Measurements from ENCODE around the gene CARS2.

The CARS2 gene

DNA sequence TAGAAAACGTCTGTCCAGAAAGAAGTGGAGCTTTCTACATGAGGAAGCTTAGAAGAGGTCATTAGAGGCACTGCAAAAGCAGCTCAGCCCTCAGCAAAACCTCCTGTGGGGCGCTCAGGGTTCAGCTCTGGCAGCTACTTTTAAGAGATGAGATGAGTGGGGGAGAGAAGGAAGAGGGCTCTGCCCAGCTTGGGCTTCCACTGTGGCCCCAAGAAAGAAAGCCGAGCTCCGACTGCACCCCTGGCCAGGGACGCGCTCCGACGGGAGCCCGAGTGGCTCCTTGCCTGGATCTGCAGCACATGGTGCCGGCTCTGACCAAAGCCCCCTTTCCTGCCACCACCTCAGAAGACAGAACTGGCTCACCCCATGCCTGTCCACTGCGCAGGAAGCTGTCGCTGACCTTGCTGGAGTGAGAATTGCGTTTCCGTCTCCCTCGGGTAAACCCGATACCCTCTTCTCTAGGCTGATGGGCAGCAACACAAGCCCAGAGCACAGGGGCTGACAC, 54.1 kb downstream of the CARS2 start:
- no peak for DNase-seq (ENCODE audit: low read depth)

GRCh38 chr13:110651271-110651670, 54.6 kb downstream of the CARS2 start:
- no peak for DNase-seq (ENCODE audit: low read depth)

- no peak for DNase-seq (ENCODE audit: low read depth)
These were observed 55.5 kb downstream of the CARS2 start for GRCh38 chr13:110650436-110650835.

DNA sequence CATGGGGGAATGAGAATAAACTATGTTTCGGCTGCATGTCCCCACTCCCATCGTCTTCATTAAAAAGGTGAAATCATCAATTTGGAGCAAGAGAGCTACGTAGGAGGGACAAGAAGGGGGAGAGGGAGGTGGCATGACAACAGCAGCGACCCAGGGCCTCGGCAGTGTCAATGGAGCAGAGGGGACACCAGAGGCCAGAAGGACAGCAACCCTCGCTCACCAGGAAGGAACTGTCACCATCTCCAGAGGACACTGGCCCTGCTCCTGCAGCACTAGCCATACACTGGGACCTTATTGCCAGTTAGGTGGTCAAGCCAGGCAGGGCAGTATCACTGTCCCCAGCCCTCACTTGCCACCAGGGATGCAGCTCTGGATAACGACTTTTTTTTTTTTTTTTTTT, 56.4 kb downstream of the CARS2 start:
- no peak for DNase-seq (ENCODE audit: low read depth)

- DNase-seq (ENCODE audit: low read depth) = no peak
These were observed 57.0 kb downstream of the CARS2 start for GRCh38 chr13:110648848-110649421.

DNA sequence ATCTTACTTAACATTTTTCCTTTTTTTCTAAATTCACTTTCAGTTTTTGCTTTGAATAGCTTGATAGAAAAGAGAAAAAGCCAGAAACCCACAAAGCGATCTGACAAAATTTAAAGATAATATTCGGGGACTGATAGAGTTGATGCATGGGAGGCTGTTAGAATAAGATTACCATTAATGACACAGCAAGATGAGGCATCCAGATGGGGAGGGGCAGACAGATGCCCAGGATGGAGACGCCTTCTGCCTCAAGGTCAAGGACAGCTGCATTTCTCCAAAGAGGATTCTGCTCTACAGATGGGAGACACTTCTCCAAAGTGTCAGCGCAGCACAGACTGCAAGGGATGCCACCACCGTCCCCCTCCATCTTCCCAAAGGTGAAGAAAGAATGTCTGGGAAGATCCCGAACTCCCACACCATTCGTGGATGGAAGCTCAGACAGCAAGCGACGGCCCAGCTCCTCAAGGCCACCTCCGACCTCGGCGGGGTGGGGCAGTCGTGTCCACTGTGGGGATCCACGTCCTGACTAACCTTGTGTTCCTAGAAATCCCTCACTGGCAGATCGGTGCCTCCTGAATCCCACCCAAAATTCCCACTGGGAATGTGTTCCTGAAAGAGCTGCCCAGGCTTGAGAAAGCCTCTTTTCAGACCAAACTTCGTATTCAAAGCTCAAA, 57.6 kb downstream of the CARS2 start:
- DNase-seq (ENCODE audit: low read depth) = no peak

DNA sequence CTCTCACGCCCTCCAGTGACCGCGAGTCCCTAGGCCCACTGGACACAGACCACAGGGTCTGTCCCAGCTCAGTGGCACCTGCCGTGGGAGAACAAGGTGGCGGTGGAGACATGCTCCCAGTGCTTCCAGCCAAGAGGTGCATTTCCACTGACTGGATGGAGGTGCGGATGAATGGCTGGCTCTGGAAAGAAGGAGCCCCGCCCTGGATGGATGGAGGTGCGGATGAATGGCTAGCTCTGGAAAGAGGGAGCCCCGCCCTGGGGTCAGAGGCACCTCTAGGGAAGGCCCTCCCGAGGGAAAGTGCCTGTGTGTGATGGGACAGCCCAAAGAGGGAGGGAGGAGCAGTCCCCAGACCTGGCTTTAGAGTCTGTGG, 58.6 kb downstream of the CARS2 start:
- DNase-seq (ENCODE audit: low read depth) = no peak

DNA sequence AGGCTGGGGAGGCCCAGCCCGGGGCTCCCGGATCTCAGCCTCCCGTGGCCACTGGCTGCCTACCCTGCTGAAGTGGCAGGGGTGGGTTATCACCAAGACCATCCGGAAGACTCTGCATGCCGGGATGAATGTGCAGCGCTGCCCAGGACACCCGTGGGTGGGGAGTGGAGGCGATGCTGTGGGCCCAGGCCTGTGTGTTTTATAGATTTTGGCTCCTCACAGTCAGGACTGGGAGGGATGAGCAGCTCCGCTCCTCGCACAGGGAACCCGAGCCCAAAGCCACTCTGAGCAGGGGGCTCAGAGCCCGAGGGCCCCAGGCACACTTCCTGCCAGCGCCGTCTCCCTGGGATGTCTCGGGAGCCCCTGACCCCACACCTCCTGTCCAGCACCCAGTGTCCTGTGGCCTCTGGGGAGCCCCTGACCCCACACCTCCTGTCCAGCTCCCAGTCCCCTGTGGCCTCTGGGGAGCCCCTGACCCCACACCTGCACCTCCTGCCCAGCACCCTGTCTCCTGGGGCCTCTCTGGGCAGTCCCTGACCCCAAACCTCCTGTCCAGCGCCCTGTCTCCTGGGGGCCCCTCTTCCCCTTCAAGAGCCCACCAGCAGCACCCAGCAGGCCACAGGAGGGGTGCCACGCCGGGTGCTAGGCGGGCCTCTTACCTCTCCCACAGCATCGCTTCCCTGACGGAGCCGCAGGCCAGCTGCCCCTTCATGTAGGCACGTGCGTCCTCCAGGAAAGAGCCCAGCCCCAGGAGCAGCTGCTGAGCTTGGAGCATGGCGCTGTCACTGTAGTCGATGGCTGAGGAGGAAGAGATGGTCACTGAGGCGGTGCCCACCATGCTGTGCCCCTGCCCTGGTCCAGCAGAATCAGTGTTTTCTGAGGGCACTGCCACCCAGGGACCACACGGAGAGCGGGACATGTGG, 59.2 kb downstream of the CARS2 start:
- DNase-seq (ENCODE audit: low read depth) = no peak

DNA sequence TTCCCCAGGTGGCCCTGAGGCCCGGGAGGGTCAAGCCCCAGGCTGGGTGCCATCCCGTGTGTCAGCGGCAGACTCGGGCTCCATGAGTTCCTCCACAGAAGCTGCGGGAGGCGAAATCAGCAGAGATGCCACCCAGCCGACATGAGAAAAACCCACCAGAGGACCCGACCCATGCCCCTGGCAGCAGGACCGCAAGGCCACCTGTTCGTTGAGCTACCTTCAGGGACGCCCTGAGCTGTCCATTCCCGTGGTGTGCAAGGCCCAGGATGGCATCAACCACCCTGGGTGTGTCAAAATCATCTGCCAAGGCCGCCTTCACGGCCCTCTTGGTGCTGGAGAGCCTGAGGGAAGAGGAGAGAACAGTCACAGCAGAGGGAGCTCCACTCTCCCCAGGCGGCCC, 60.2 kb downstream of the CARS2 start:
- DNase-seq (ENCODE audit: low read depth) = no peak

- no peak for DNase-seq (ENCODE audit: low read depth)
These were observed 60.9 kb downstream of the CARS2 start for GRCh38 chr13:110644892-110645521.

- no peak for DNase-seq (ENCODE audit: low read depth)
These were observed 62.0 kb downstream of the CARS2 start for GRCh38 chr13:110643768-110644421.

- no peak for DNase-seq (ENCODE audit: low read depth)
These were observed 62.6 kb downstream of the CARS2 start for GRCh38 chr13:110643324-110643723.

GRCh38 chr13:110642291-110642981, 63.5 kb downstream of the CARS2 start:
- no peak for DNase-seq (ENCODE audit: low read depth)

GRCh38 chr13:110641055-110642015, 64.6 kb downstream of the CARS2 start:
- DNase-seq (ENCODE audit: low read depth) = no peak

GRCh38 chr13:110640591-110641029, 65.3 kb downstream of the CARS2 start:
- no peak for DNase-seq (ENCODE audit: low read depth)

DNA sequence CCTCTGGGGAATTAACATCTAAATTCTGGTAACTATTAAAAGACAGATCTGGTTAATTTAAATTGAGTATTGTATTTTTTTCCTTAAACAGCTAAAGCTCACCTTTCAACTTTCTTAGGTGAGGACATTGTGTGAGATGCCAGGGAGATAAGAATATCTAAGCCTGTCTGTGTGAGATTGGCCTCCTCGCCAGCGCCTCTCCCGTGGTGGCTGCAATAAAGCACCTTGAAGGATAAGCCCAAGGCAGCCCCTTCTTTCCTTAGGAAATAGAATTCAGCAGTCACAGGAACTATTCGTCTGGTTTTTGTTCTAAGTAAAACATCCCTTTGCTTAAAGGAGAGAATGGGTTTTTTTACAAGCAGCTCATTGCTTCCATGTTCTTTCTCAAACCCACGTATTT, 66.0 kb downstream of the CARS2 start:
- DNase-seq (ENCODE audit: low read depth) = no peak

DNA sequence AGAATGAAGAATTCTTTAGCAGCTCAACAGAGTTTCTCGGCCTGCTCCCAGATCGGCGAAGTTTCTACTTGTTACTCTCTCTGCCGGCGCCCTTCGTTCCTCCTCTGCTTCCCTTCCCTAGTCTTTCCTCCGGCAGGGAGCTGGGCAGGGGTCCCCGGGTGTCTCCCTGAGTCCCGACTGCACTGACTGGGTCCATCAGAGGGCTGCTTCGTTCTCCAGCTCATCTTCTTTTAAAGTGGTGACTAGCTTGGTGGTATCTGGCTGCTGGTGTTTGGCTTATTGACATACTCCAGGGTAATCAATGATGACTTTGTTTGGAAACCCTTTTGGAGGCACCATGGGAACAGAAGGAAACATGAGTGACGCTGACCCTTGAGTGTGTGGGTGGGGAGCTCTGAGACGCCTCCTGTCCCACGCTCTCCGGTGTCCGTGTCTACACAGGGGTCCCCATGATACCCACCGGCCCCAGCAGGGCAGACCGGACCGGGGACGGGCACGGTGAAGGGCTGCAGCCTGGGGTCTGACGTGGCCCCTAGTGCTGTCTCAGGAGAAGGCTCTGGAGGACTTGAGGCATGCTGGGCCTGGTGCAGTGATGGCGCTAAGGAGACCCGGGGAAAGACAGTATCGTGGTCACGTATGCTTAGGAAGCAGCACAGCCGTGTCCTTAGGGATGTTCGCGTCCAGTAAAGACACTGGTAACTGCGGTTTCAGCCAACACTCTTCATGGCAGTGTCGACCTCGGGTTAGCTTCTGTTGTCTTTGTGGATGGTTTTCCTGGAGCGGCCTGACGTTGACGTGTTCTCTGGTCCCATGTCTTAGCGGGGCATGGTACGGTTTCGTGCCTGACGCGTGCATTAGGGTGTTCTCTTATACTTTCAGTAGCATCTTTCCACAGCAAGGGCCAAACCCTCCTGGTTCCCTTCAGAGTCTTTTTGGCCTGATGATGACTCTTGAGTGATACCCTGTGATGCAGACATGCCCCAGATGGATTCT, 66.8 kb downstream of the CARS2 start:
- DNase-seq (ENCODE audit: low read depth) = no peak

DNA sequence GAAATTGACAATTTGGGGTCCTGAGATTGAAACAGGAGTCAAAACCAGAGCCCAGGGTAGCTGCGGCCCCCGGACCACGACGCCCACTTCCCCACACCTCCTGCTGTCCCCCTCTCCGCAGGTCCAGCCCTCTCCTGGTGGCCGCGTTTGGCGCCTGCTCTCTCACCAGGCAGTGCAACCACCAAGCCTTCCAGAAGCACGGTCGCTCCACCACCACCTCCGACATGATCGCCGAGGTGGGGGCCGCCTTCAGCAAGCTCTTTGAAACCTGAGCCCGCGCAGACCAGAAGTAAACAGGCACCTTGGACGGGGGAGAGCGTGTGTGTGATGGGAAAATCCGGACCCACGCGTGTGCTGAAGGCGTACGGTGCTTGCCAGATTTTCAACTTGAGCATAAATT, 67.7 kb downstream of the CARS2 start:
- DNase-seq (ENCODE audit: low read depth) = no peak

- no peak for DNase-seq (ENCODE audit: low read depth)
These were observed 68.2 kb downstream of the CARS2 start for GRCh38 chr13:110637747-110638146.

Data from HS-27A (cell line).